Measurements from ENCODE around the gene CHST15. TPM values are rescaled to one million over a fixed set of nuclear protein-coding genes. Genes with fewer than 3 reads are reported as not detected.

CHST15 gene
- total and polyA plus RNA-seq, 4 donors = 30.7 to 46.2 (median 33.3) TPM

Other genes with a start within 250 kb of the CHST15 start
- gene CPXM2, start 201.8 kb downstream of the CHST15 start, total RNA-seq = 10 to 100 TPM; 12.7 to 29.3 TPM
- 10 to 100 TPM; 22.6 to 27.5 TPM for gene CPXM2, start 201.8 kb downstream of the CHST15 start, polyA plus RNA-seq (ENCODE audit: insufficient read length in 2 of 2)

Measured in spinal cord (tissue), 4 donors.